GM12878 (cell line): Measurements from ENCODE around the gene ZFP62. TPM values are rescaled to one million over a fixed set of nuclear protein-coding genes. Genes with fewer than 3 reads are reported as not detected.

Experiments
- CBFB ChIP-seq: IDR thresholded peaks from 2 replicates; pipeline ENCODE4 v1.6.1; 2016; ENCODE audit warnings: antibody characterized with exemption, low read depth
- CBX3 ChIP-seq: fragments of 200-600 bp; sonication (generic); IDR thresholded peaks from 2 replicates; pipeline ENCODE4 v1.6.1; 2016; ENCODE audit warnings: low read depth, borderline replicate concordance
- CEBPB ChIP-seq, 2 experiments: fragments of 150-350 bp in 1 of 2; IDR thresholded peaks; 2 replicates each; pipeline ENCODE4 v1.6.1; 2012 to 2014; ENCODE audit warnings: low read depth in 2 of 2, low read length in 2 of 2, borderline replicate concordance in 1 of 2, inconsistent platforms in 1 of 2
- CHD1 ChIP-seq: IDR thresholded peaks from 2 replicates; pipeline ENCODE4 v1.6.1; 2012; ENCODE audit warnings: low read depth, low read length, improper control_type of control experiment
- DPF2 ChIP-seq: fragments of 450-650 bp; IDR thresholded peaks from 2 replicates; pipeline ENCODE4 v1.6.1; 2017; ENCODE audit warnings: mild to moderate bottlenecking
- FOS ChIP-seq: IDR thresholded peaks from 3 replicates; pipeline ENCODE4 v1.6.1; 2011; ENCODE audit warnings: borderline replicate concordance; ENCODE audit not compliant: insufficient read length; ENCODE audit errors: extremely low read depth
- HCFC1 ChIP-seq: fragments of 150-350 bp; IDR thresholded peaks from 2 replicates; pipeline ENCODE4 v1.6.1; 2014; ENCODE audit warnings: low read length
- HDAC6 ChIP-seq: fragments of 200-600 bp; sonication (generic); IDR thresholded peaks from one replicate; pipeline ENCODE4 v1.8.0; 2017; ENCODE audit warnings: antibody characterized with exemption; ENCODE audit not compliant: unreplicated experiment
- IKZF2 ChIP-seq, 2 experiments: fragments of 450-650 bp; IDR thresholded peaks; 2 replicates each; pipeline ENCODE4 v1.6.1; 2017; ENCODE audit warnings: mild to moderate bottlenecking in 2 of 2, moderate library complexity in 2 of 2
- IRF5 ChIP-seq: fragments of 450-650 bp; IDR thresholded peaks from 2 replicates; pipeline ENCODE4 v1.6.1; 2017; ENCODE audit warnings: borderline replicate concordance
- MYC ChIP-seq: IDR thresholded peaks from 2 replicates; pipeline ENCODE4 v1.6.1; 2011; ENCODE audit warnings: mild to moderate bottlenecking, low read length, moderate library complexity, inconsistent platforms; ENCODE audit not compliant: insufficient read depth, insufficient replicate concordance, insufficient read length, severe bottlenecking
- NFIC ChIP-seq: IDR thresholded peaks from 2 replicates; pipeline ENCODE4 v1.6.1; 2012; ENCODE audit warnings: low read depth, mild to moderate bottlenecking, inconsistent platforms, low read length, moderate library complexity
- NKRF ChIP-seq: fragments of 450-650 bp; conservative IDR thresholded peaks from 2 replicates; pipeline ENCODE4 v1.6.1; 2017; ENCODE audit warnings: mild to moderate bottlenecking, moderate library complexity
- NRF1 ChIP-seq: conservative IDR thresholded peaks from 2 replicates; pipeline ENCODE4 v1.6.1; 2011; ENCODE audit warnings: mild to moderate bottlenecking, low read depth, low read length, improper control_type of control experiment
- PAX5 ChIP-seq: IDR thresholded peaks from 2 replicates; pipeline ENCODE4 v1.6.1; 2011; ENCODE audit warnings: low read depth, low read length, borderline replicate concordance
- PRDM15 ChIP-seq: fragments of 450-650 bp; formaldehyde crosslinking; IDR thresholded peaks from 2 replicates; pipeline ENCODE4 v1.4.0; 2020; ENCODE audit warnings: mild to moderate bottlenecking, moderate library complexity
- RB1 ChIP-seq: fragments of 450-650 bp; formaldehyde crosslinking; IDR thresholded peaks from 2 replicates; pipeline ENCODE4 v1.6.1; 2017; ENCODE audit warnings: mild to moderate bottlenecking, borderline replicate concordance
- SIN3A ChIP-seq: IDR thresholded peaks from 2 replicates; pipeline ENCODE4 v1.6.1; 2012; ENCODE audit warnings: low read depth, low read length, improper control_type of control experiment
- SMC3 ChIP-seq: IDR thresholded peaks from 2 replicates; pipeline ENCODE4 v1.6.1; 2011; ENCODE audit warnings: low read length, improper control_type of control experiment, borderline replicate concordance
- SRF ChIP-seq, 2 experiments: IDR thresholded peaks; 2 replicates each; pipeline ENCODE4 v1.6.1; 2011; ENCODE audit warnings: low read depth in 2 of 2, low read length in 2 of 2, mild to moderate bottlenecking in 1 of 2, moderate library complexity in 1 of 2
- TBL1XR1 ChIP-seq: IDR thresholded peaks from 2 replicates; pipeline ENCODE4 v1.6.1; 2012; ENCODE audit warnings: low read depth, low read length, improper control_type of control experiment
- TCF12 ChIP-seq: IDR thresholded peaks from 2 replicates; pipeline ENCODE4 v1.6.1; 2011; ENCODE audit warnings: low read depth, mild to moderate bottlenecking, low read length
- ZBED1 ChIP-seq: IDR thresholded peaks from 2 replicates; pipeline ENCODE4 v1.6.1; 2016; ENCODE audit warnings: borderline replicate concordance
- ZZZ3 ChIP-seq: IDR thresholded peaks from 2 replicates; pipeline ENCODE4 v1.6.1; 2011; ENCODE audit warnings: low read depth; ENCODE audit not compliant: control insufficient read depth, insufficient read length
- polyA plus RNA-seq, 11 experiments: library from polyadenylated mRNA; depleted of rRNA in 4 of 11; unstranded in 6 of 11; stranded (reverse) in 5 of 11; fragments of >200 nt; fragmentation: Nextera tagmentation in 4 of 11; fragmentation: Illumina TruSeq in 1 of 11; extraction: Ambion mirVana in 4 of 11; extraction: Trizol in 1 of 11; gene quantifications; 1 replicate in 1 of 11; 2 replicates in 10 of 11; pipeline versions ENCODE4 v1.2.1 to v1.2.3, GENCODE V29; 2011 to 2016; ENCODE audit warnings: inconsistent platforms in 2 of 11, missing spikeins in 2 of 11, low read depth in 1 of 11
- total RNA-seq, 4 experiments: library from RNA; depleted of rRNA in 3 of 4; stranded (reverse); fragments of >200 nt in 3 of 4; fragmentation: Illumina TruSeq in 1 of 4; extraction: Trizol in 1 of 4; gene quantifications; 2 replicates each; pipeline versions ENCODE4 v1.2.1 to v1.2.3, GENCODE V29; 2013 to 2021

ZFP62 gene
- total and polyA plus RNA-seq, 10 of the 15 experiments (the other 5 are each of a cell fraction or from before 2014, with no cell fraction given), result 9.2 to 39.7 (median 21.1) TPM

- TF ChIP-seq IRF5 (no peak), CHD1 (no peak; the same call in 1 of the 2 replicates), SRF (IDR thresholded peaks at IDR 0.05; ENCODE audit: low read depth in 2 of 2, low read length in 2 of 2) (0 out of 4 replicates have a peak, but pooled peaks of 1 of the 2 experiments have one; percentile 19), NKRF (no peak; the same call in 1 of the 2 replicates), CEBPB (IDR thresholded peaks at IDR 0.05; ENCODE audit: borderline replicate concordance in 1 of 2, low read depth in 2 of 2, low read length in 2 of 2) (no peak), SMC3 (no peak), ZZZ3 (no peak), PRDM15 (CRISPR knock-in tag) (no peak), CBX3 (no peak), HDAC6 (no peak), FOS (no peak), NRF1 (no peak), SIN3A (peak; percentile 52; the same call in 1 of the 2 replicates), MYC (no peak), NFIC (no peak), TCF12 (peak; percentile 65), HCFC1 (peak; percentile 66), CBFB (no peak), PAX5 (no peak), RB1 (0 out of 2 replicates have a peak, but pooled peaks have one; percentile 17), TBL1XR1 (no peak; the same call in 1 of the 2 replicates), IKZF2 (IDR thresholded peaks at IDR 0.05) (peak in 1 of 2 experiments; percentile 40; a peak in 1 of 4 replicates), ZBED1 (no peak), DPF2 (no peak; the same call in 1 of the 2 replicates)
Observed at GRCh38 chr5:180860887-180861822, at the start of gene ZFP62 (continued).
